GM23248 (cell line): ENCODE results near the gene DDAH1. TPM values are rescaled to one million over a fixed set of nuclear protein-coding genes. Genes with fewer than 3 reads are reported as not detected.

Source experiments
- DNase-seq: peaks from one replicate; pipeline ENCODE4 v3.0.0-alpha.2; 2015
- H2AFZ ChIP-seq: fragments of 200-600 bp; sonication (generic); 2 replicates; pipeline ENCODE4 v1.6.1; 2016; ENCODE audit warnings: antibody characterized with exemption
- H3F3A ChIP-seq: fragments of 200-600 bp; sonication (generic); 2 replicates; pipeline ENCODE4 v1.6.1; 2016; ENCODE audit warnings: mild to moderate bottlenecking, antibody characterized with exemption, mixed run types; ENCODE audit not compliant: insufficient read depth
- H3K27ac ChIP-seq: fragments of 200-600 bp; sonication (generic); 2 replicates; pipeline ENCODE4 v1.5.1; 2016; ENCODE audit warnings: mild to moderate bottlenecking
- H3K27me3 ChIP-seq: fragments of 200-600 bp; sonication (generic); replicated peaks from 2 replicates; pipeline ENCODE4 v1.6.1; 2016; ENCODE audit warnings: mild to moderate bottlenecking; ENCODE audit not compliant: insufficient read depth
- H3K36me3 ChIP-seq: fragments of 200-600 bp; sonication (generic); 2 replicates; pipeline ENCODE4 v1.6.1; 2016; ENCODE audit warnings: low read depth, mild to moderate bottlenecking
- H3K4me1 ChIP-seq: fragments of 200-600 bp; sonication (generic); 2 replicates; pipeline ENCODE4 v1.6.1; 2016; ENCODE audit warnings: mild to moderate bottlenecking; ENCODE audit not compliant: insufficient read depth
- H3K4me2 ChIP-seq: fragments of 200-600 bp; sonication (generic); one replicate; pipeline ENCODE4 v1.6.1; 2016; ENCODE audit warnings: mild to moderate bottlenecking; ENCODE audit not compliant: unreplicated experiment
- H3K4me3 ChIP-seq: fragments of 200-600 bp; sonication (generic); 2 replicates; pipeline ENCODE4 v1.5.1; 2016; ENCODE audit warnings: mild to moderate bottlenecking
- H3K79me2 ChIP-seq: fragments of 200-600 bp; sonication (generic); 2 replicates; pipeline ENCODE4 v1.6.1; 2016; ENCODE audit warnings: mild to moderate bottlenecking; ENCODE audit not compliant: insufficient read depth
- H3K9ac ChIP-seq: fragments of 200-600 bp; sonication (generic); 2 replicates; pipeline ENCODE4 v1.6.1; 2016; ENCODE audit warnings: mild to moderate bottlenecking
- H3K9me2 ChIP-seq: fragments of 200-600 bp; sonication (generic); 2 replicates; pipeline ENCODE4 v1.6.1; 2016; ENCODE audit warnings: mixed run types, mild to moderate bottlenecking, moderate library complexity; ENCODE audit not compliant: insufficient read depth
- H3K9me3 ChIP-seq: fragments of 200-600 bp; sonication (generic); one replicate; pipeline ENCODE4 v1.6.1; 2017; ENCODE audit warnings: low read depth
- H4K20me1 ChIP-seq: fragments of 200-600 bp; sonication (generic); 2 replicates; pipeline ENCODE4 v1.6.0; 2016; ENCODE audit not compliant: insufficient read depth
- EZH2 ChIP-seq: fragments of 200-600 bp; sonication (generic); IDR thresholded peaks from 2 replicates; pipeline ENCODE4 v1.6.1; 2018; ENCODE audit warnings: antibody characterized with exemption, mild to moderate bottlenecking; ENCODE audit not compliant: insufficient read depth, poor library complexity, severe bottlenecking
- EZH2phosphoT487 ChIP-seq: fragments of 200-600 bp; sonication (generic); IDR thresholded peaks from 2 replicates; pipeline ENCODE4 v1.6.1; 2018; ENCODE audit warnings: antibody characterized with exemption, moderate library complexity, mild to moderate bottlenecking, low read depth; ENCODE audit not compliant: insufficient read depth
- WGBS, 2 experiments: methylation state at CpG; one replicate each; pipeline ENCODE4 v1.1.6; 2015 to 2017; ENCODE audit warnings: low lambda C conversion rate in 2 of 2, low coverage in 1 of 2; ENCODE audit errors: missing lambda C conversion rate in 2 of 2; 5-methylcytosine and 5-hydroxymethylcytosine counted together
- in situ Hi-C: fragments of 300-500 bp; cut with MboI; formaldehyde crosslinking; loops from 2 replicates; pipeline ENCODE4 v1.15.0; 2020
- polyA plus RNA-seq: library from polyadenylated mRNA; unstranded; fragments of >200 nt; fragmentation: Nextera tagmentation; extraction: Ambion mirVana; gene quantifications from 2 replicates; pipeline ENCODE4 v1.2.1, GENCODE V29; 2016
- total RNA-seq: library from RNA; depleted of rRNA; stranded (reverse); fragments of >200 nt; shearing (Covaris generic); gene quantifications from 2 replicates; pipeline ENCODE4 v1.2.3, GENCODE V29; 2014

Gene DDAH1
- total and polyA plus RNA-seq, 2 experiments from 2014 or later, result 168 to 238 TPM

DNA sequence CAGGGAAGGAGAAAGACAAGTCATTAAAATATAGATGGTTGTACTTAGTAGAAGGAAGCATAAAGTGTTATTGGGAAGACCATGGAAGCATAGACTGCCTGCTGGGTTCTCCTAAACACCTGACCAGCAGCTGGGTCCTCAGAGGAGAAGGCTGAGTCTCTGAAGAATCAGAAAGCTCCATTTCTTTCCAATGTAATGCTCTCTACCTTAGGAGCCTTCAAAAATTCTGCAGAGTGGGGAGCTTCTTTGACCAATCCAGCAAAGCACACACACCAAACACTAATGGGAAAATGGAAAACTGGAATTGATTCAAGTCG is 167.5 kb downstream of the DDAH1 start:
- H3K27ac ChIP-seq, result peak overlapping the region; percentile 80
- H3K4me1 ChIP-seq, result peaks cover 34% of the 10 kb centered on the region
- no peak overlapping the region for H2AFZ ChIP-seq
- H3K79me2 ChIP-seq, result no peaks in the 10 kb centered on the region
- in situ Hi-C loops, result no loop called here
- peaks cover 22% of the 10 kb centered on the region for H3F3A ChIP-seq
- H3K4me2 ChIP-seq, result peak overlapping the region; percentile 77
- H3K27me3 ChIP-seq, result no peaks in the 10 kb centered on the region
- 64 to 78% methylated on average over 1 of the region's 1 CpG for WGBS, 2 experiments
- no peaks in the 10 kb centered on the region for H3K9me2 ChIP-seq
- TF ChIP-seq EZH2phosphoT487, result no peak
- TF ChIP-seq EZH2, result no peak
- H3K4me3 ChIP-seq, result peak overlapping the region; percentile 56
- no peak for DNase-seq
- H3K36me3 ChIP-seq, result no peaks in the 10 kb centered on the region
- peak overlapping the region; percentile 63 for H3K9ac ChIP-seq
- no peaks in the 10 kb centered on the region for H3K9me3 ChIP-seq
- no peaks in the 10 kb centered on the region for H4K20me1 ChIP-seq

GRCh38 chr1:85296980-85297379 is 168.0 kb downstream of the DDAH1 start:
- H3K9me2 ChIP-seq, result no peaks in the 10 kb centered on the region
- 9 to 13% methylated on average over 1 of the region's 1 CpG for WGBS, 2 experiments
- in situ Hi-C loops, result no loop called here
- H4K20me1 ChIP-seq, result no peaks in the 10 kb centered on the region
- no peak for TF ChIP-seq EZH2phosphoT487
- no peak for TF ChIP-seq EZH2
- peaks cover 25% of the 10 kb centered on the region for H3F3A ChIP-seq
- peak; percentile 67 for DNase-seq
- H3K4me2 ChIP-seq, result peak overlapping the region; percentile 77
- H3K27me3 ChIP-seq, result no peaks in the 10 kb centered on the region
- no peaks in the 10 kb centered on the region for H3K79me2 ChIP-seq
- peaks cover 37% of the 10 kb centered on the region for H3K4me1 ChIP-seq
- H3K4me3 ChIP-seq, result peak overlapping the region; percentile 56
- H3K27ac ChIP-seq, result peak overlapping the region; percentile 80
- no peaks in the 10 kb centered on the region for H3K36me3 ChIP-seq
- no peak overlapping the region for H2AFZ ChIP-seq
- H3K9me3 ChIP-seq, result no peaks in the 10 kb centered on the region
- peak overlapping the region; percentile 63 for H3K9ac ChIP-seq

GRCh38 chr1:85295654-85296053 is 169.3 kb downstream of the DDAH1 start:
- no peak for DNase-seq
- no peak for TF ChIP-seq EZH2phosphoT487
- TF ChIP-seq EZH2, result no peak
- Histone ChIP-seq H3K27ac (no peak overlapping the region), H2AFZ (no peak overlapping the region), H3K9me2 (no peaks in the 10 kb centered on the region), H3K79me2 (no peaks in the 10 kb centered on the region), H3K4me2 (no peak overlapping the region), H3K4me1 (peaks cover 50% of the 10 kb centered on the region), H3K9ac (no peak overlapping the region), H3K27me3 (no peaks in the 10 kb centered on the region), H3K4me3 (no peak overlapping the region), H3K36me3 (no peaks in the 10 kb centered on the region), H3F3A (peaks cover 38% of the 10 kb centered on the region), H3K9me3 (no peaks in the 10 kb centered on the region), H4K20me1 (no peaks in the 10 kb centered on the region)
- 86 to 87% methylated on average over 4 of the region's 4 CpGs for WGBS, 2 experiments
- in situ Hi-C loops, result no loop called here

GRCh38 chr1:85295006-85295431 is 169.9 kb downstream of the DDAH1 start:
- H3K9me3 ChIP-seq, result no peaks in the 10 kb centered on the region
- 59 to 74% methylated on average over 3 of the region's 3 CpGs for WGBS, 2 experiments
- peaks cover 44% of the 10 kb centered on the region for H3F3A ChIP-seq
- H3K27me3 ChIP-seq, result no peaks in the 10 kb centered on the region
- H3K79me2 ChIP-seq, result no peaks in the 10 kb centered on the region
- in situ Hi-C loops, result no loop called here
- H3K9ac ChIP-seq, result no peak overlapping the region
- peaks cover 57% of the 10 kb centered on the region for H3K4me1 ChIP-seq
- no peaks in the 10 kb centered on the region for H3K36me3 ChIP-seq
- no peak overlapping the region for H2AFZ ChIP-seq
- no peak overlapping the region for H3K4me2 ChIP-seq
- H3K27ac ChIP-seq, result no peak overlapping the region
- no peaks in the 10 kb centered on the region for H3K9me2 ChIP-seq
- DNase-seq, result no peak
- no peak for TF ChIP-seq EZH2phosphoT487
- TF ChIP-seq EZH2, result no peak
- no peaks in the 10 kb centered on the region for H4K20me1 ChIP-seq
- no peak overlapping the region for H3K4me3 ChIP-seq

- H2AFZ ChIP-seq, result no peak overlapping the region
- WGBS, 2 experiments, result 97 to 100% methylated on average over 2 of the region's 2 CpGs
- H3K36me3 ChIP-seq, result no peaks in the 10 kb centered on the region
- TF ChIP-seq EZH2phosphoT487 (no peak), EZH2 (no peak)
- no peaks in the 10 kb centered on the region for H3K9me2 ChIP-seq
- DNase-seq, result peak; percentile 69
- no peaks in the 10 kb centered on the region for H3K9me3 ChIP-seq
- in situ Hi-C loops, result no loop called here
- H3K4me2 ChIP-seq, result peak overlapping the region; percentile 38
- no peaks in the 10 kb centered on the region for H3K79me2 ChIP-seq
- no peaks in the 10 kb centered on the region for H3K27me3 ChIP-seq
- peak overlapping the region; percentile 58 for H3K27ac ChIP-seq
- peaks cover 40% of the 10 kb centered on the region for H3K4me1 ChIP-seq
- H3F3A ChIP-seq, result peaks cover 28% of the 10 kb centered on the region
- H3K9ac ChIP-seq, result peak overlapping the region; percentile 16; the same call in 1 of the 2 replicates
- H3K4me3 ChIP-seq, result no peak overlapping the region
- H4K20me1 ChIP-seq, result no peaks in the 10 kb centered on the region
These were observed 174.1 kb downstream of the DDAH1 start for GRCh38 chr1:85290826-85291225.
